OCI-LY7 (cell line): ENCODE measurements around the gene OR2A5. TPM values are rescaled to one million over a fixed set of nuclear protein-coding genes. Genes with fewer than 3 reads are reported as not detected.

Experiments
- BruUV-seq: library from RNA; stranded (reverse); fragments of 400-500 nt; replicated peaks from 2 replicates; lab custom pipeline; 2021; lab: Mats Ljungman, UMichigan
- CTCF ChIA-PET: fragments of 300-600 bp; sonication (Branson Sonifier 250); formaldehyde crosslinking; loops from one replicate; lab custom pipeline; 2022; ENCODE audit warnings: antibody characterized with exemption; ENCODE audit not compliant: unreplicated experiment; lab: Charles Lee
- POLR2A ChIA-PET: fragments of 300-600 bp; sonication (Branson Sonifier 250); formaldehyde crosslinking; loops from one replicate; lab custom pipeline; 2022; ENCODE audit warnings: antibody characterized with exemption; lab: Charles Lee
- DNase-seq: peaks from one replicate; pipeline ENCODE4 v3.0.0-alpha.2; 2015; ENCODE audit warnings: low spot score
- H2AFZ ChIP-seq: fragments of 200-600 bp; sonication (generic), shearing (Covaris generic); 2 replicates; pipeline ENCODE4 v1.6.1; 2014; ENCODE audit warnings: mild to moderate bottlenecking, antibody characterized with exemption, low read length, moderate library complexity
- H3K27ac ChIP-seq: fragments of 200-600 bp; sonication (generic); 2 replicates; pipeline ENCODE4 v1.5.1; 2014; ENCODE audit warnings: mixed run types, low read depth, mild to moderate bottlenecking, moderate library complexity, low read length, inconsistent platforms; ENCODE audit not compliant: poor library complexity, severe bottlenecking
- H3K36me3 ChIP-seq: fragments of 200-600 bp; sonication (generic); 2 replicates; pipeline ENCODE4 v1.6.1; 2014; ENCODE audit warnings: mild to moderate bottlenecking, antibody characterized with exemption, low read length, moderate library complexity, mixed read lengths; ENCODE audit not compliant: insufficient read depth
- H3K4me1 ChIP-seq: fragments of 200-600 bp; sonication (generic); 2 replicates; pipeline ENCODE4 v1.5.1; 2014; ENCODE audit warnings: mild to moderate bottlenecking, low read length; ENCODE audit not compliant: insufficient read depth, poor library complexity, severe bottlenecking
- H3K4me2 ChIP-seq: fragments of 200-600 bp; sonication (generic); 2 replicates; pipeline ENCODE4 v1.6.1; 2014; ENCODE audit warnings: mild to moderate bottlenecking, low read length
- H3K4me3 ChIP-seq: fragments of 200-600 bp; sonication (generic); 2 replicates; pipeline ENCODE4 v1.5.1; 2014; ENCODE audit warnings: mild to moderate bottlenecking, low read depth, low read length; ENCODE audit not compliant: poor library complexity, severe bottlenecking
- H3K79me2 ChIP-seq: fragments of 200-600 bp; sonication (generic); 2 replicates; pipeline ENCODE4 v1.6.1; 2016; ENCODE audit warnings: low read depth, mild to moderate bottlenecking, low read length, moderate library complexity, mixed read lengths; ENCODE audit not compliant: insufficient read depth
- H3K9me2 ChIP-seq: fragments of 200-600 bp; sonication (generic); 2 replicates; pipeline ENCODE4 v1.6.1; 2016; ENCODE audit warnings: mild to moderate bottlenecking, low read length, mixed read lengths; ENCODE audit not compliant: insufficient read depth
- H3K9me3 ChIP-seq: fragments of 200-600 bp; sonication (generic); 2 replicates; pipeline ENCODE4 v1.6.1; 2014; ENCODE audit warnings: mild to moderate bottlenecking, mixed run types, low read length, mixed read lengths
- H4K20me1 ChIP-seq: fragments of 200-600 bp; sonication (generic); 2 replicates; pipeline ENCODE4 v1.6.1; 2014; ENCODE audit warnings: mild to moderate bottlenecking, antibody characterized with exemption, low read length, moderate library complexity, mixed read lengths; ENCODE audit not compliant: insufficient read depth
- EZH2phosphoT487 ChIP-seq: fragments of 200-600 bp; sonication (generic); IDR thresholded peaks from 2 replicates; pipeline ENCODE4 v1.6.1; 2018; ENCODE audit warnings: low read depth, borderline replicate concordance, mild to moderate bottlenecking, mixed run types, antibody characterized with exemption, low read length, moderate library complexity, mixed read lengths
- intact Hi-C: fragments of 100-400 bp; cut with micrococcal nuclease; formaldehyde crosslinking; loops from one replicate; pipeline ENCODE4 v1.10.0; 2022; ENCODE audit not compliant: unreplicated experiment
- total RNA-seq, 2 experiments: library from RNA; depleted of rRNA in 1 of 2; stranded (reverse); fragments of >200 nt in 1 of 2; shearing (Covaris generic) in 1 of 2; gene quantifications; 2 replicates each; pipeline ENCODE4 v1.2.3, GENCODE V29; 2014 to 2022
- TF ChIP-seq, protein P1 (sequence below): fragments of 200-600 bp; sonication (generic); conservative IDR thresholded peaks from 2 replicates; pipeline ENCODE4 v1.5.1; 2014; ENCODE audit warnings: mild to moderate bottlenecking, antibody characterized with exemption, low read length, moderate library complexity, mixed read lengths

OR2A5 gene
- total RNA-seq, 2 experiments from 2014 or later, result not detected

- Histone ChIP-seq H3K79me2 (no peaks in the 10 kb centered on the region), H3K4me2 (no peak overlapping the region), H3K9me3 (no peaks in the 10 kb centered on the region), H3K4me1 (no peaks in the 10 kb centered on the region), H4K20me1 (no peaks in the 10 kb centered on the region), H3K36me3 (no peaks in the 10 kb centered on the region), H3K9me2 (no peaks in the 10 kb centered on the region), H3K27ac (no peak overlapping the region), H2AFZ (no peak overlapping the region), H3K4me3 (no peak overlapping the region)
- ChIA-PET CTCF (no interaction called here), POLR2A (interaction anchor here (0.9 kb wide), 1 partner anchor 17 kb away, joined by 3 read pairs; no protein-coding TSS in a partner anchor)
- no TSS peak for BruUV-seq
- intact Hi-C loops, result no loop called here
- TF ChIP-seq, protein P1, sequence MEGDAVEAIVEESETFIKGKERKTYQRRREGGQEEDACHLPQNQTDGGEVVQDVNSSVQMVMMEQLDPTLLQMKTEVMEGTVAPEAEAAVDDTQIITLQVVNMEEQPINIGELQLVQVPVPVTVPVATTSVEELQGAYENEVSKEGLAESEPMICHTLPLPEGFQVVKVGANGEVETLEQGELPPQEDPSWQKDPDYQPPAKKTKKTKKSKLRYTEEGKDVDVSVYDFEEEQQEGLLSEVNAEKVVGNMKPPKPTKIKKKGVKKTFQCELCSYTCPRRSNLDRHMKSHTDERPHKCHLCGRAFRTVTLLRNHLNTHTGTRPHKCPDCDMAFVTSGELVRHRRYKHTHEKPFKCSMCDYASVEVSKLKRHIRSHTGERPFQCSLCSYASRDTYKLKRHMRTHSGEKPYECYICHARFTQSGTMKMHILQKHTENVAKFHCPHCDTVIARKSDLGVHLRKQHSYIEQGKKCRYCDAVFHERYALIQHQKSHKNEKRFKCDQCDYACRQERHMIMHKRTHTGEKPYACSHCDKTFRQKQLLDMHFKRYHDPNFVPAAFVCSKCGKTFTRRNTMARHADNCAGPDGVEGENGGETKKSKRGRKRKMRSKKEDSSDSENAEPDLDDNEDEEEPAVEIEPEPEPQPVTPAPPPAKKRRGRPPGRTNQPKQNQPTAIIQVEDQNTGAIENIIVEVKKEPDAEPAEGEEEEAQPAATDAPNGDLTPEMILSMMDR, result no peak
- TF ChIP-seq EZH2phosphoT487, result no peak
- no peak for DNase-seq
Observed at GRCh38 chr7:144019457-144019856, 29.3 kb upstream of the OR2A5 start.

DNA sequence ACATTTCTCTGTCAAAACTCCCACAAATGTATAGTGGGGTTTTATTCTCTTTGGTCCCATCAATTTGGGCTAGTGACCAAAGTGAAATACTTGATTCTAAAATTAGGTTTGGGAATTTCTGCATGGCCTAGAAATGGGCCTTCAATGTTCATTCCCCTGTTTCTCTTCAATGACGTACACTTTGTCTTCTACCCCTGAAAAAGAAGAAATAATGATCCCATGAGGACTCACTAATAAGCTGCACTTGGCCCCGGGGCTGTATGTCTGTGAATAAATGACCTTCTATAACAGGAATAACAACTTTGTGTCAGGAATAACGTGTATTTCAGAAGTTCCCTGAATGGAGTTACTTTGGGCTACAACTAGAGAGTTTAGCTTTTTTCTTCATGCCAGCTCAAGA is 28.4 kb upstream of the OR2A5 start:
- Histone ChIP-seq H2AFZ (no peak overlapping the region), H3K4me2 (no peak overlapping the region), H3K4me1 (no peaks in the 10 kb centered on the region), H3K36me3 (no peaks in the 10 kb centered on the region), H3K9me3 (no peaks in the 10 kb centered on the region), H3K4me3 (no peak overlapping the region), H3K27ac (no peak overlapping the region), H4K20me1 (no peaks in the 10 kb centered on the region), H3K9me2 (no peaks in the 10 kb centered on the region), H3K79me2 (no peaks in the 10 kb centered on the region)
- ChIA-PET CTCF (no interaction called here), POLR2A (interaction anchor here (0.7 to 0.9 kb wide), 2 partner anchors 16 to 30 kb away, joined by 3 read pairs; no protein-coding TSS in a partner anchor)
- no peak for DNase-seq
- intact Hi-C loops, result no loop called here
- no TSS peak for BruUV-seq
- TF ChIP-seq, protein P1, result no peak

- Histone ChIP-seq H3K4me1 (no peaks in the 10 kb centered on the region), H3K9me3 (no peaks in the 10 kb centered on the region), H3K4me3 (no peak overlapping the region), H3K36me3 (no peaks in the 10 kb centered on the region), H3K27ac (no peak overlapping the region), H2AFZ (no peak overlapping the region), H3K9me2 (no peaks in the 10 kb centered on the region), H3K4me2 (no peak overlapping the region), H3K79me2 (no peaks in the 10 kb centered on the region), H4K20me1 (no peaks in the 10 kb centered on the region)
- DNase-seq, result no peak
- no TSS peak for BruUV-seq
- ChIA-PET POLR2A (no interaction called here), CTCF (no interaction called here)
- intact Hi-C loops, result no loop called here
- TF ChIP-seq, protein P1, result no peak
- TF ChIP-seq EZH2phosphoT487, result no peak
Observed at GRCh38 chr7:144022169-144022568, 26.6 kb upstream of the OR2A5 start.
